Cardiac muscle cell (in vitro differentiated cells and primary cell): Measurements from ENCODE around the gene PEX6. TPM values are rescaled to one million over a fixed set of nuclear protein-coding genes. Genes with fewer than 3 reads are reported as not detected.

Experiments used
- DNase-seq, 2 donors: peaks; one replicate each; pipeline versions ENCODE4 v3.0.0 to v3.0.0-alpha.2; 2010 to 2017; ENCODE audit warnings: low read depth in 1 of 2, low spot score in 1 of 2
- H3K27ac ChIP-seq: fragments of 200-600 bp; sonication (generic); 2 replicates; pipeline ENCODE4 v1.5.1; 2016
- H3K27me3 ChIP-seq: fragments of 200-600 bp; sonication (generic); 2 replicates; pipeline ENCODE4 v1.6.0; 2016; ENCODE audit warnings: control low read depth
- H3K36me3 ChIP-seq: fragments of 200-600 bp; sonication (generic); 2 replicates; pipeline ENCODE4 v1.5.1; 2016; ENCODE audit warnings: control low read depth
- H3K4me1 ChIP-seq: fragments of 200-600 bp; sonication (generic); 2 replicates; pipeline ENCODE4 v1.8.1; 2017; ENCODE audit warnings: low read depth, mild to moderate bottlenecking, mixed run types
- H3K4me3 ChIP-seq: fragments of 200-600 bp; sonication (generic); 2 replicates; pipeline ENCODE4 v1.5.1; 2016; ENCODE audit warnings: mild to moderate bottlenecking
- H3K9me3 ChIP-seq: fragments of 200-600 bp; sonication (generic); 2 replicates; pipeline ENCODE4 v1.5.1; 2017; ENCODE audit warnings: low read depth, mild to moderate bottlenecking, control low read depth
- CTCF ChIP-seq: IDR thresholded peaks from 2 replicates; pipeline ENCODE4 v1.5.1; 2012; ENCODE audit warnings: low read depth, mild to moderate bottlenecking, low read length
- polyA plus RNA-seq: library from polyadenylated mRNA; unstranded; fragments of >200 nt; fragmentation: Nextera tagmentation; extraction: Ambion mirVana; gene quantifications from 2 replicates; pipeline ENCODE4 v1.2.1, GENCODE V29; 2016
- total RNA-seq: library from RNA; depleted of rRNA; stranded (reverse); fragments of >200 nt; gene quantifications from 2 replicates; pipeline ENCODE4 v1.2.3, GENCODE V29; 2016

PEX6 gene
- total and polyA plus RNA-seq, 2 experiments from 2014 or later, result 21.3 to 52.0 TPM

GRCh38 chr6:42996513-42996912 lies 17.5 kb upstream of the PEX6 start:
- Histone ChIP-seq H3K4me3 (no peak overlapping the region), H3K9me3 (no peaks in the 10 kb centered on the region), H3K4me1 (no peaks in the 10 kb centered on the region), H3K36me3 (peaks cover 3% of the 10 kb centered on the region), H3K27ac (no peak overlapping the region), H3K27me3 (no peaks in the 10 kb centered on the region)
- no peak for TF ChIP-seq CTCF
- no peak for DNase-seq

- Histone ChIP-seq H3K4me3 (no peak overlapping the region), H3K4me1 (no peaks in the 10 kb centered on the region), H3K27me3 (no peaks in the 10 kb centered on the region), H3K27ac (no peak overlapping the region), H3K9me3 (no peaks in the 10 kb centered on the region), H3K36me3 (peaks cover 15% of the 10 kb centered on the region)
- no peak for TF ChIP-seq CTCF
- DNase-seq, result no peak
These were observed 14.5 kb upstream of the PEX6 start for GRCh38 chr6:42993445-42993844.

- TF ChIP-seq CTCF, result no peak
- Histone ChIP-seq H3K4me1 (peaks cover 4% of the 10 kb centered on the region), H3K27me3 (no peaks in the 10 kb centered on the region), H3K9me3 (no peaks in the 10 kb centered on the region), H3K27ac (no peak overlapping the region), H3K36me3 (peaks cover 15% of the 10 kb centered on the region), H3K4me3 (no peak overlapping the region)
- no peak for DNase-seq
These were observed 10.9 kb upstream of the PEX6 start for GRCh38 chr6:42989923-42990322.

- Histone ChIP-seq H3K4me1 (peaks cover 4% of the 10 kb centered on the region), H3K27me3 (no peaks in the 10 kb centered on the region), H3K9me3 (no peaks in the 10 kb centered on the region), H3K27ac (no peak overlapping the region), H3K36me3 (peaks cover 15% of the 10 kb centered on the region), H3K4me3 (no peak overlapping the region)
- TF ChIP-seq CTCF, result no peak
- DNase-seq, result peak in 1 of 2 donors; percentile 48
These were observed 9.6 kb upstream of the PEX6 start for GRCh38 chr6:42988486-42989020.

GRCh38 chr6:42987533-42988451 lies 8.8 kb upstream of the PEX6 start:
- H3K27me3 ChIP-seq, result no peaks in the 10 kb centered on the region
- H3K27ac ChIP-seq, result no peak overlapping the region
- no peaks in the 10 kb centered on the region for H3K9me3 ChIP-seq
- peaks cover 4% of the 10 kb centered on the region for H3K4me1 ChIP-seq
- TF ChIP-seq CTCF, result no peak
- H3K4me3 ChIP-seq, result no peak overlapping the region
- H3K36me3 ChIP-seq, result peaks cover 15% of the 10 kb centered on the region
- peak in 1 of 2 donors; percentile 31 for DNase-seq
